Effector memory CD4-positive, alpha-beta T cell (primary cell): ENCODE results near the gene PANK4.
"Not testable (repeated sequence)": the region's sequence is repeated elsewhere in the genome, so short reads cannot be mapped to it uniquely, and the experiment has no call there.

ENCODE experiments used
- DNase-seq, 3 donors: peaks; one replicate each; pipeline ENCODE4 v3.0.0-alpha.2; 2020
- H3K27ac ChIP-seq: 2 replicates; pipeline ENCODE4 v1.7.0; 2013; ENCODE audit warnings: mild to moderate bottlenecking, low read length, moderate library complexity; ENCODE audit not compliant: insufficient read depth, poor library complexity, severe bottlenecking
- H3K27me3 ChIP-seq: replicated peaks from 2 replicates; pipeline ENCODE4 v1.7.0; 2013; ENCODE audit warnings: mild to moderate bottlenecking, low read length; ENCODE audit not compliant: insufficient read depth, control insufficient read depth, poor library complexity, severe bottlenecking
- H3K36me3 ChIP-seq: 2 replicates; pipeline ENCODE4 v1.7.0; 2013; ENCODE audit warnings: mild to moderate bottlenecking, low read length, moderate library complexity; ENCODE audit not compliant: control insufficient read depth, insufficient read depth
- H3K4me1 ChIP-seq: 2 replicates; pipeline ENCODE4 v1.7.0; 2013; ENCODE audit warnings: low read length, mild to moderate bottlenecking; ENCODE audit not compliant: control insufficient read depth, insufficient read depth, poor library complexity, severe bottlenecking
- H3K4me3 ChIP-seq: 2 replicates; pipeline ENCODE4 v1.7.0; 2013; ENCODE audit warnings: low read length, low read depth, mild to moderate bottlenecking; ENCODE audit not compliant: insufficient read depth, poor library complexity, severe bottlenecking
- H3K9me3 ChIP-seq: 2 replicates; pipeline ENCODE4 v1.7.0; 2013; ENCODE audit warnings: mild to moderate bottlenecking, low read length, moderate library complexity; ENCODE audit not compliant: control insufficient read depth

The PANK4 gene

GRCh38 chr1:2466270-2466665, 60.1 kb downstream of the PANK4 start:
- Histone ChIP-seq H3K27me3 (no peaks in the 10 kb centered on the region), H3K36me3 (no peaks in the 10 kb centered on the region), H3K4me1 (peaks cover 9% of the 10 kb centered on the region), H3K9me3 (no peaks in the 10 kb centered on the region), H3K4me3 (no peak overlapping the region), H3K27ac (no peak overlapping the region)
- DNase-seq, result no peak

- Histone ChIP-seq H3K4me3 (no peak overlapping the region), H3K36me3 (no peaks in the 10 kb centered on the region), H3K27me3 (no peaks in the 10 kb centered on the region), H3K27ac (no peak overlapping the region), H3K9me3 (no peaks in the 10 kb centered on the region), H3K4me1 (peaks cover 9% of the 10 kb centered on the region)
- DNase-seq, result no peak
Observed at GRCh38 chr1:2465371-2466269, 60.8 kb downstream of the PANK4 start.

- no peak for DNase-seq
- Histone ChIP-seq H3K27me3 (no peaks in the 10 kb centered on the region), H3K36me3 (no peaks in the 10 kb centered on the region), H3K9me3 (no peaks in the 10 kb centered on the region), H3K4me3 (no peak overlapping the region), H3K4me1 (peaks cover 9% of the 10 kb centered on the region), H3K27ac (no peak overlapping the region)
Observed at GRCh38 chr1:2463396-2463795, 63.0 kb downstream of the PANK4 start.

- Histone ChIP-seq H3K36me3 (no peaks in the 10 kb centered on the region), H3K27ac (no peak overlapping the region), H3K4me1 (peaks cover 9% of the 10 kb centered on the region), H3K27me3 (no peaks in the 10 kb centered on the region), H3K4me3 (no peak overlapping the region), H3K9me3 (no peaks in the 10 kb centered on the region)
- DNase-seq, result no peak
Observed at GRCh38 chr1:2462819-2463218, 63.6 kb downstream of the PANK4 start.

- no peaks in the 10 kb centered on the region for H3K36me3 ChIP-seq
- H3K4me1 ChIP-seq, result no peaks in the 10 kb centered on the region
- no peaks in the 10 kb centered on the region for H3K27me3 ChIP-seq
Observed at GRCh38 chr1:2460996-2461751, 65.2 kb downstream of the PANK4 start.

GRCh38 chr1:2460203-2460602, 66.2 kb downstream of the PANK4 start:
- no peaks in the 10 kb centered on the region for H3K36me3 ChIP-seq
- no peaks in the 10 kb centered on the region for H3K9me3 ChIP-seq
- DNase-seq, result no peak
- H3K27ac ChIP-seq, result no peak overlapping the region
- H3K27me3 ChIP-seq, result no peaks in the 10 kb centered on the region
- H3K4me1 ChIP-seq, result no peaks in the 10 kb centered on the region
- no peak overlapping the region for H3K4me3 ChIP-seq

More at GRCh38 chr1:2460996-2461751, 65.2 kb downstream of the PANK4 start:
- Histone ChIP-seq H3K27ac (no peak overlapping the region), H3K9me3 (no peaks in the 10 kb centered on the region), H3K4me3 (no peak overlapping the region)
- no peak for DNase-seq

GRCh38 chr1:2459757-2460156, 66.6 kb downstream of the PANK4 start:
- no peak for DNase-seq
- no peaks in the 10 kb centered on the region for H3K36me3 ChIP-seq
- no peaks in the 10 kb centered on the region for H3K4me1 ChIP-seq
- no peak overlapping the region for H3K27ac ChIP-seq
- no peak overlapping the region for H3K4me3 ChIP-seq
- H3K27me3 ChIP-seq, result no peaks in the 10 kb centered on the region
- no peaks in the 10 kb centered on the region for H3K9me3 ChIP-seq

- not testable (repeated sequence) for H3K4me1 ChIP-seq, H3K27ac ChIP-seq, DNase-seq, H3K4me3 ChIP-seq, H3K9me3 ChIP-seq, H3K36me3 ChIP-seq, H3K27me3 ChIP-seq
Observed at GRCh38 chr1:2459102-2459753, 67.2 kb downstream of the PANK4 start.

- no peak overlapping the region for H3K27ac ChIP-seq
- H3K27me3 ChIP-seq, result no peaks in the 10 kb centered on the region
- no peaks in the 10 kb centered on the region for H3K4me1 ChIP-seq
- H3K4me3 ChIP-seq, result no peak overlapping the region
- no peaks in the 10 kb centered on the region for H3K36me3 ChIP-seq
- DNase-seq, result no peak
- no peaks in the 10 kb centered on the region for H3K9me3 ChIP-seq
Observed at GRCh38 chr1:2458687-2459086, 67.7 kb downstream of the PANK4 start.
